Measurements from ENCODE around the gene BFSP2. TPM values are rescaled to one million over a fixed set of nuclear protein-coding genes. Genes with fewer than 3 reads are reported as not detected.

The BFSP2 gene
- total RNA-seq, 6 experiments from 2014 or later = not detected

DNA sequence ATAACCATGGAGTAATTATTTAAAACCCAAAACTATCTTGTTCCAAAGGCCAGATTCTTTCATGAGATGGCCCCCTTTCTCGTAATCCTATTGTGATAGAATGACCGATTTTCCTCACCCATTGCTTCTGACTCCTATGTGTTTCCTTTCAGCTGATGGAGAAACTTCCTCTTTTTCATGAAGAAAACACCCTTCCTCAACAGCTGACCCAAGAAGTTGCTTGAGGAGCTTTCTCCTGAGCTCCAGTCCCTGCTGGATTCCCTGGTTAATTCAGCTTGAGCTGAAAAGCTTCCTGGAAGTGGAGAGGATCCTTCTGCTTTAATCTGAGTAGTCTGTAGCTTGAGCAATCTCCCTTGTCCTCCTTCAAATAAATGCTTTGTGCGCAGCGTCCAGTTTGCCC is 75.0 kb downstream of the BFSP2 start:
- WGBS (ENCODE audit: insufficient coverage, low coverage, low lambda C conversion rate, missing lambda C conversion rate) = 50% methylated on average over 2 of the region's 4 CpGs
- Histone ChIP-seq H3K36me3 (no peaks in the 10 kb centered on the region), H3K9me3 (no peaks in the 10 kb centered on the region), H3K4me1 (peaks cover 0 to 15% (median 1%) of the 10 kb centered on the region in 4 donors), H3K27ac (peak overlapping the region in 1 of 3 donors; percentile 3), H3K27me3 (no peaks in the 10 kb centered on the region), H3K4me3 (no peak overlapping the region)
- ATAC-seq = no peak
- DNase-seq = no peak
- intact Hi-C loops (cut with DNase I) = no loop called here
- no peak for TF ChIP-seq POLR2A (IDR thresholded peaks at IDR 0.05)
- TF ChIP-seq, protein P1, sequence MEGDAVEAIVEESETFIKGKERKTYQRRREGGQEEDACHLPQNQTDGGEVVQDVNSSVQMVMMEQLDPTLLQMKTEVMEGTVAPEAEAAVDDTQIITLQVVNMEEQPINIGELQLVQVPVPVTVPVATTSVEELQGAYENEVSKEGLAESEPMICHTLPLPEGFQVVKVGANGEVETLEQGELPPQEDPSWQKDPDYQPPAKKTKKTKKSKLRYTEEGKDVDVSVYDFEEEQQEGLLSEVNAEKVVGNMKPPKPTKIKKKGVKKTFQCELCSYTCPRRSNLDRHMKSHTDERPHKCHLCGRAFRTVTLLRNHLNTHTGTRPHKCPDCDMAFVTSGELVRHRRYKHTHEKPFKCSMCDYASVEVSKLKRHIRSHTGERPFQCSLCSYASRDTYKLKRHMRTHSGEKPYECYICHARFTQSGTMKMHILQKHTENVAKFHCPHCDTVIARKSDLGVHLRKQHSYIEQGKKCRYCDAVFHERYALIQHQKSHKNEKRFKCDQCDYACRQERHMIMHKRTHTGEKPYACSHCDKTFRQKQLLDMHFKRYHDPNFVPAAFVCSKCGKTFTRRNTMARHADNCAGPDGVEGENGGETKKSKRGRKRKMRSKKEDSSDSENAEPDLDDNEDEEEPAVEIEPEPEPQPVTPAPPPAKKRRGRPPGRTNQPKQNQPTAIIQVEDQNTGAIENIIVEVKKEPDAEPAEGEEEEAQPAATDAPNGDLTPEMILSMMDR (IDR thresholded peaks at IDR 0.05) = no peak

DNA sequence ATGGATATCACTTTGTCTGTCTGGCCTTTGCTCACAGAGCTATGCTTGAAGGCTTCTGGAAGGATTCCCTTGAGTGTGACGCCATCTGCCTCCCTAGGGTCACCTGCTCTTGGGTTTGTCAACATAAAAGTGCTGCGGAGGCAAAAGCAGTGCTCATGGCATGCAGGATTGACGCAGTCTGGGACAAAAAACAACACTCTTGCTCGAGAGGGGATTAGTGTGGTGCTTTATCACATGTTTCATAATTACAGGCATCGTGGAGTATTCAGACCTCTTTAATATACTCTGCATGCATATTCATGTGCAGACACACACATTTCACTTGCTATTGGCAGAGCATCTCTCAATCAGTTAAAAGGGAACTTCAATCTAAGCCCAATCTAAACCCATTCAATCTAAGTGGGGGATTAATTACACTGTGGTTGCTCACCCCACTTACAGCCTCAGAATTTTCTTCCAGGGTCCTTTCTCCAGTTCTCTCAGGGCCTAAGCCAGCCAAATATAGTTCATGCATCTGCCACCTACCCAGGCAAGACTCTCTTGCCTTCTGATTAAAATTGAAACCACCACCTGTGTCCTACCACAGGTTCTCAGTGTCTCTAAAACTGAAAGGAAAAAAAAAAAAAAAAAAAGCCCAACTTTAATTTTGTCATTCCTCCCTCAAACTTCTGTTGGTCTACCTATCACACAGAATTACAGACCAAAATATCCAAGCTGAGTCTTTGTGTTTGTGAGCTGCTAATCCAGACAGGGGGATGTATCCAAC is 75.6 kb downstream of the BFSP2 start:
- peaks cover 0 to 11% (median 0%) of the 10 kb centered on the region in 4 donors for H3K4me1 ChIP-seq
- 43% methylated on average over 3 of the region's 5 CpGs for WGBS (ENCODE audit: insufficient coverage, low coverage, low lambda C conversion rate, missing lambda C conversion rate)
- no peak overlapping the region for H3K4me3 ChIP-seq
- DNase-seq (peak in 2 of 3 donors; percentile 74 to 76), ATAC-seq (peak; percentile 79 to 94 (median 89))
- intact Hi-C loops (cut with DNase I) = no loop called here
- H3K36me3 ChIP-seq = no peaks in the 10 kb centered on the region
- TF ChIP-seq, protein P1 (IDR thresholded peaks at IDR 0.05) = no peak
- no peak for TF ChIP-seq POLR2A (IDR thresholded peaks at IDR 0.05)
- peak overlapping the region in 1 of 3 donors; percentile 29 for H3K27ac ChIP-seq
- H3K27me3 ChIP-seq = no peaks in the 10 kb centered on the region
- no peaks in the 10 kb centered on the region for H3K9me3 ChIP-seq

DNA sequence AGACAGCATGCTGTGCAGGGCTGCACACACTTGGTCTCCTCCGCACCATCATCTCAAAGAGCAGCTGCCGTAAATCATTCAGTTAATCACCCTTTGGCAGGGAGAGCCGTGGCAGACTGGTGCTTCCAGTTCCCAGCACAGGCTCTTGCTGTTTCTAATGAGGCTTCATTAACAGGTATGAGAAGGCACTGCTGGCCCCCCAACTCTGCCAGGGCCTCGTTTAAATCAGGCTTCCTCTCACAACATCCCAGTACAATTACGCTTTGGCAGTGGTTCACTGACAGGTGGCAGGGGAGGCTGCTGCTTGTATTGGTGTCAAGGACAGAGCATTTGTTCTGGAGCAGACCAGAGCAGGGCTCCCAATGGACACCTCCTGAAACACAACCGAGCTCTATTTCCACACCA is 77.1 kb downstream of the BFSP2 start:
- ATAC-seq (no peak), DNase-seq (no peak)
- intact Hi-C loops (cut with DNase I) = no loop called here
- 73% methylated on average over 4 of the region's 6 CpGs for WGBS (ENCODE audit: insufficient coverage, low coverage, low lambda C conversion rate, missing lambda C conversion rate)
- no peaks in the 10 kb centered on the region for H3K36me3 ChIP-seq
- no peak overlapping the region for H3K4me3 ChIP-seq
- H3K9me3 ChIP-seq = no peaks in the 10 kb centered on the region
- peaks cover 0 to 11% (median 0%) of the 10 kb centered on the region in 4 donors for H3K4me1 ChIP-seq
- no peaks in the 10 kb centered on the region for H3K27me3 ChIP-seq
- H3K27ac ChIP-seq = no peak overlapping the region
- TF ChIP-seq POLR2A (IDR thresholded peaks at IDR 0.05) = no peak
- TF ChIP-seq, protein P1 (IDR thresholded peaks at IDR 0.05) = no peak

DNA sequence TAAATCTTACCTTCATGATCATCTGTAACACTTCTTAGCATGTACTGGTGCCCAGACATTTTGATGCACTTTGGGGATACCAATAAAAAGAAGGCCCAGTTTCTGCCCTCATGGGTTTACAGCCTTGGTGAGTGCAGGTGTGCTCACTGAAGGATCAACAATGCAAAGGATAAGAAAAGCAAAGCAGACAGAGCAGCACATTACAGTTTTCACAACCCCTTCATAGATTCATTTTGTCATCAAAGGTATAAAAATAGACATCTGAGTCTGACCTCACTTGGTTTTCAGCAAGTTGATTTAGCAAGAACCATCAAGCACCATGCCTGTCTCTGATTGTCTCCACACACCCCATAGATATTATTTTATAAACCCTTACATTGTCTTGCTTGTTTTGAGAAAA is 77.6 kb downstream of the BFSP2 start:
- no peak for TF ChIP-seq POLR2A (IDR thresholded peaks at IDR 0.05)
- TF ChIP-seq, protein P1 (IDR thresholded peaks at IDR 0.05) = no peak
- H3K27me3 ChIP-seq = no peaks in the 10 kb centered on the region
- no peak overlapping the region for H3K27ac ChIP-seq
- DNase-seq (no peak), ATAC-seq (no peak)
- no peaks in the 10 kb centered on the region for H3K36me3 ChIP-seq
- H3K9me3 ChIP-seq = no peaks in the 10 kb centered on the region
- no peak overlapping the region for H3K4me3 ChIP-seq
- intact Hi-C loops (cut with DNase I) = no loop called here
- peaks cover 0 to 11% (median 0%) of the 10 kb centered on the region in 4 donors for H3K4me1 ChIP-seq
